ENCODE measurements around the gene SERPINF2.

SERPINF2 gene

GRCh38 chr17:1712271-1712670 lies 30.4 kb upstream of the SERPINF2 start:
- POLR2A ChIA-PET = no interaction called here
- CTCF ChIA-PET = interaction anchor here (1.0 kb wide), 2 partner anchors 139 to 342 kb away, joined by 3 read pairs; no protein-coding TSS in a partner anchor
- no peak for TF ChIP-seq CTCF (IDR thresholded peaks at IDR 0.05; ENCODE audit: control extremely low read depth, extremely low read depth, low read depth, missing control alignments)
- DNase-seq (ENCODE audit: extremely low spot score) = no peak

DNA sequence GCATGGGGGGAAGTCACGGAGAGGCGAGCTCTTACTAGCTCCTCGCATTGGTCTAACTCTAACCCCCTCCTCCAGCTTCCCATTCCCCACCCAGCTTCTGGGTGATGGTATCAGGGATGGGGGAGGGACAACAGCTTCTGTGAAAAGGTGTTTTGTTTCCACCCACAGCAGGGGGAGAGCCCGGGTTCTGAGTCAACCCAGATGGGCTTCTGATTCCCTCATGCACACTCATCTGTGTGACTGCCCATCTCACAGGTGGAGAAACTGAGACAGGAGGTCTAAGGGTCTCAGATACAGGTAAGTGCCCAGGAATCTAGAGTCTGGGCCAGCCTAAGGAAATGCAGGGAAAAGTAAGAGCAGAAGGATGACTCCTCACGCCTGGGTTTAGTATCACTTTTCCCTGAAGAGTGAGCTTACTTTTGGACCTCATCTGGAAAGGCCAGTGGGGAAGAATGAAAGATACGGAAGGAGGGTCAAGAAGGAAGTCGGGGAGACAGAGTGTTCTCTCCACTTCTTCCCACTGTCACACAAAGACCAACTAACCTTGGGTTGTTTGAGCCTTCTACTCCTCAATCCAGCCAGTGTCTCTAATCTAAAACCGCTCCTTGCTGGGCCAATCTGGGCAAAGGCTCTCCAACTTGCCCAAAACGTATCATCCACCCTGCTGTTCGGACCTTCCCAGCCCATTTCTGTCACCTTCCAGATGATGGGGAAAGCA lies 29.4 kb upstream of the SERPINF2 start:
- CTCF ChIA-PET = interaction anchor here (0.7 to 1.2 kb wide), 6 partner anchors 14 to 341 kb away, joined by 3 read pairs; no protein-coding TSS in a partner anchor
- POLR2A ChIA-PET = interaction anchor here (0.5 to 0.6 kb wide), 2 partner anchors 16 to 39 kb away, joined by 3 to 4 read pairs; no protein-coding TSS in a partner anchor
- TF ChIP-seq CTCF (IDR thresholded peaks at IDR 0.05; ENCODE audit: control extremely low read depth, extremely low read depth, low read depth, missing control alignments) = no peak
- DNase-seq (ENCODE audit: extremely low spot score) = no peak

DNA sequence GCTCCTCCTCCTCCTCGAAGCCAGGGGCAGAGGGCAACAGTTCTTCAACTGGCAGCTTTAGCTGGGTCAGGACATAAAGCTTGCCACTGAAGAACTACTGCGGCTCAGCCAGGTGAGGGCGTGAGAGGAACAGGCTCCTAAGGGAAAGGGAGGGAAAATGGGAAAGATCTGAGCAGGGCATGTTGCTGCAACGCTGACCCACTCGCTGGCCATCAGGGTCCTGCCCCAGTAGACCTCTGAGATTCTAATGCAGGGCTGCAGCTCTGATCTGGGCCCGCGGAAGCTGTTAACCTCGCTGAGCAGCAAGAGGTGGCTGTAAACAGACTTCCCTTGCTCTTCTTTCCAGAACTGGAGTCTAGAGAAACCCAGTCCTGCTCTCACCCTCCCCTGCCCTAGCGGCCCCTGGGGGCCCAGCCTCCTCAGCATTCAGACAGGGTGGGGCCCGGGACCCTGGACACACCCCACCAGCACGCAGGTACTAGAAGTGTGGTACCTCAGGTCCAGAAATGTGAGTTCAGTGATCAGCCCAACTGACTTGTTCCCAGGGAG lies 28.7 kb upstream of the SERPINF2 start:
- POLR2A ChIA-PET = interaction anchor here (0.6 kb wide), 1 partner anchor 16 kb away, joined by 3 read pairs; no protein-coding TSS in a partner anchor
- peak; percentile 38 for TF ChIP-seq CTCF (IDR thresholded peaks at IDR 0.05; ENCODE audit: control extremely low read depth, extremely low read depth, low read depth, missing control alignments)
- no peak for DNase-seq (ENCODE audit: extremely low spot score)
- CTCF ChIA-PET = interaction anchor here (0.7 to 1.2 kb wide), 4 partner anchors 13 to 324 kb away, joined by 3 read pairs; no protein-coding TSS in a partner anchor

- no peak for DNase-seq (ENCODE audit: extremely low spot score)
- CTCF ChIA-PET = interaction anchor here (1.2 kb wide), 1 partner anchor 13 kb away, joined by 3 read pairs; no protein-coding TSS in a partner anchor
- POLR2A ChIA-PET = no interaction called here
- TF ChIP-seq CTCF (IDR thresholded peaks at IDR 0.05; ENCODE audit: control extremely low read depth, extremely low read depth, low read depth, missing control alignments) = no peak
Observed at GRCh38 chr17:1714427-1714979, 28.2 kb upstream of the SERPINF2 start.

- CTCF ChIA-PET = interaction anchor here (1.0 to 2.2 kb wide), 3 partner anchors 49 to 68 kb away, joined by 3 to 9 read pairs (median 5); partner anchors contain the start of gene RILP
- POLR2A ChIA-PET = interaction anchor here (1.0 to 2.4 kb wide), 6 partner anchors 10 to 322 kb away, joined by 3 to 15 read pairs (median 5); partner anchors contain the start of genes INPP5K and WDR81
- no peak for TF ChIP-seq CTCF (IDR thresholded peaks at IDR 0.05; ENCODE audit: control extremely low read depth, extremely low read depth, low read depth, missing control alignments)
- DNase-seq (ENCODE audit: extremely low spot score) = no peak
Observed at GRCh38 chr17:1714980-1715802, 27.5 kb upstream of the SERPINF2 start.

- ChIA-PET POLR2A (interaction anchor here (0.6 to 2.4 kb wide), 12 partner anchors 9 to 322 kb away, joined by 3 to 15 read pairs (median 4); partner anchors contain the start of genes INPP5K and WDR81), CTCF (interaction anchor here (1.0 to 2.2 kb wide), 5 partner anchors 35 to 67 kb away, joined by 3 to 9 read pairs (median 4); partner anchors contain the start of gene RILP)
- no peak for TF ChIP-seq CTCF (IDR thresholded peaks at IDR 0.05; ENCODE audit: control extremely low read depth, extremely low read depth, low read depth, missing control alignments)
- DNase-seq (ENCODE audit: extremely low spot score) = no peak
Observed at GRCh38 chr17:1715803-1716075, 26.9 kb upstream of the SERPINF2 start.
